HepG2 (cell line): ENCODE measurements around the gene ITPR1. TPM values are rescaled to one million over a fixed set of nuclear protein-coding genes. Genes with fewer than 3 reads are reported as not detected.

Experiments used
- ATAC-seq: fragments of 200-7000 bp; cut with Tn5 transposase; 3 replicates; pipeline ENCODE4 v1.9.1; 2020; ENCODE audit warnings: mild to moderate bottlenecking, moderate library complexity
- BruUV-seq: library from RNA; stranded (reverse); fragments of 400-500 nt; replicated peaks from 2 replicates; lab custom pipeline; 2021; lab: Mats Ljungman, UMichigan
- CTCF ChIA-PET: fragments of 300-600 bp; formaldehyde crosslinking; extraction: SDS; loops from one replicate; lab custom pipeline; 2021; ENCODE audit warnings: low total read pairs, inconsistent platforms, low intra/inter-chr PET ratio; lab: Yijun Ruan, JAX
- POLR2A ChIA-PET: fragments of 350-600 bp; sonication (Branson Sonifier 250); formaldehyde crosslinking; loops from one replicate; lab custom pipeline; 2020; ENCODE audit warnings: antibody characterized with exemption, inconsistent platforms; lab: Yijun Ruan, JAX
- DNase-seq: peaks from one replicate; pipeline ENCODE4 v3.0.0-alpha.2; 2015; ENCODE audit warnings: low spot score
- FAIRE-seq: peaks from 3 replicates; lab custom pipeline; 2011; peaks lifted over from hg19 to GRCh38; lab: Jason Lieb, UNC
- H2AFZ ChIP-seq: one replicate; pipeline ENCODE4 v1.6.1; 2011; ENCODE audit warnings: low read length, inconsistent platforms
- H3K27ac ChIP-seq: fragments of 300-600 bp; 3 replicates; pipeline ENCODE4 v1.8.0; 2011; ENCODE audit warnings: mixed run types, mild to moderate bottlenecking, mixed read lengths, low read length, inconsistent platforms; ENCODE audit not compliant: insufficient read depth; ENCODE audit errors: extremely low read length
- H3K27me3 ChIP-seq, 2 experiments: fragments of 200-600 bp in 1 of 2; 2 replicates in 1 of 2; 3 replicates in 1 of 2; pipeline versions ENCODE4 v1.6.0 to v1.8.0; 2011; ENCODE audit warnings: low read length in 2 of 2, mild to moderate bottlenecking in 2 of 2, moderate library complexity in 2 of 2, inconsistent platforms in 1 of 2; ENCODE audit not compliant: insufficient read depth in 2 of 2, control insufficient read depth in 1 of 2
- H3K36me3 ChIP-seq, 2 experiments: fragments of 200-600 bp in 1 of 2; replicated peaks in 1 of 2; 2 replicates in 1 of 2; 3 replicates in 1 of 2; pipeline versions ENCODE4 v1.5.1 to v1.8.0; 2011; ENCODE audit warnings: low read length in 2 of 2, inconsistent platforms in 1 of 2; ENCODE audit not compliant: insufficient read depth in 2 of 2, control insufficient read depth in 1 of 2
- H3K4me1 ChIP-seq: 2 replicates; pipeline ENCODE4 v1.5.1; 2012; ENCODE audit warnings: low read length, inconsistent platforms; ENCODE audit not compliant: insufficient read depth
- H3K4me2 ChIP-seq: 2 replicates; pipeline ENCODE4 v1.6.0; 2011; ENCODE audit warnings: low read depth, low read length, inconsistent platforms
- H3K4me3 ChIP-seq, 3 experiments: fragments of 200-600 bp in 1 of 3; sonication (generic), shearing (Covaris generic) in 1 of 3; replicated peaks in 1 of 3; 2 replicates each; pipeline ENCODE4 v1.5.1; 2011 to 2016; ENCODE audit warnings: low read length in 3 of 3, inconsistent platforms in 2 of 3, low read depth in 2 of 3, mild to moderate bottlenecking in 2 of 3, control low read depth in 1 of 3, mixed read lengths in 1 of 3; ENCODE audit not compliant: insufficient read depth in 1 of 3
- H3K79me2 ChIP-seq: one replicate; pipeline ENCODE4 v1.6.1; 2011; ENCODE audit warnings: low read length, inconsistent platforms; ENCODE audit not compliant: insufficient read depth
- H3K9ac ChIP-seq: 2 replicates; pipeline ENCODE4 v1.6.0; 2011; ENCODE audit warnings: mild to moderate bottlenecking, low read depth, low read length, inconsistent platforms; ENCODE audit not compliant: insufficient read depth
- H3K9me3 ChIP-seq: 2 replicates; pipeline ENCODE4 v1.5.1; 2012; ENCODE audit warnings: mild to moderate bottlenecking, low read length
- H4K20me1 ChIP-seq: 2 replicates; pipeline ENCODE4 v1.6.0; 2011; ENCODE audit warnings: inconsistent platforms, mild to moderate bottlenecking, low read length, moderate library complexity; ENCODE audit not compliant: insufficient read depth
- CBX1 ChIP-seq: IDR thresholded peaks from one replicate; pipeline ENCODE4 v1.6.1; 2016; ENCODE audit warnings: antibody characterized with exemption, low read depth
- MLLT10 ChIP-seq: sonication (generic); formaldehyde crosslinking; IDR thresholded peaks from 2 replicates; pipeline ENCODE4 v1.4.0; 2020; ENCODE audit warnings: missing genetic modification reagents
- NKX3-1 ChIP-seq: sonication (generic); formaldehyde crosslinking; IDR thresholded peaks from 2 replicates; pipeline ENCODE4 v1.5.0; 2020; ENCODE audit warnings: missing genetic modification reagents
- TBX2 ChIP-seq: sonication (generic); formaldehyde crosslinking; IDR thresholded peaks from 2 replicates; pipeline ENCODE4 v1.5.0; 2020; ENCODE audit warnings: missing genetic modification reagents, mild to moderate bottlenecking, borderline replicate concordance
- ZNF609 ChIP-seq: sonication (generic); formaldehyde crosslinking; IDR thresholded peaks from 2 replicates; pipeline ENCODE4 v1.4.0; 2020; ENCODE audit warnings: mild to moderate bottlenecking, missing genetic modification reagents, borderline replicate concordance
- ZNF788 ChIP-seq: sonication (generic); formaldehyde crosslinking; IDR thresholded peaks from 2 replicates; pipeline ENCODE4 v1.5.0; 2020; ENCODE audit warnings: mild to moderate bottlenecking, missing genetic modification reagents, borderline replicate concordance
- ZSCAN22 ChIP-seq: sonication (generic); formaldehyde crosslinking; IDR thresholded peaks from 2 replicates; pipeline ENCODE4 v1.4.0; 2020; ENCODE audit warnings: mild to moderate bottlenecking, missing genetic modification reagents
- WGBS: methylation state at CpG from one replicate; pipeline ENCODE4 v1.1.6; 2017; ENCODE audit warnings: low lambda C conversion rate; 5-methylcytosine and 5-hydroxymethylcytosine counted together
- in situ Hi-C: cut with HindIII; loops from 2 replicates; pipeline ENCODE4 v1.10.0; 2017; ENCODE audit warnings: low pct_unique_long_range_greater_than_20kb; ENCODE audit not compliant: extremely low pct_ligation_motif_present
- intact Hi-C: fragments of 100-400 bp; cut with micrococcal nuclease; formaldehyde crosslinking; loops from one replicate; pipeline ENCODE4 v1.10.0; 2022; ENCODE audit not compliant: unreplicated experiment
- polyA plus RNA-seq, 8 experiments: library from polyadenylated mRNA; depleted of rRNA in 3 of 8; stranded (reverse) in 7 of 8; unstranded in 1 of 8; fragments of >200 nt; fragmentation: Illumina TruSeq in 4 of 8; extraction: Trizol in 4 of 8; gene quantifications; 2 replicates each; pipeline versions ENCODE4 v1.2.1 to v1.2.3, GENCODE V29; 2011 to 2016; ENCODE audit warnings: low read depth in 4 of 8, missing spikeins in 1 of 8, mixed read lengths in 1 of 8; ENCODE audit not compliant: insufficient read depth in 1 of 8
- total RNA-seq, 5 experiments: library from RNA; depleted of rRNA; stranded (reverse); fragments of >200 nt; fragmentation: Illumina TruSeq; extraction: Trizol; gene quantifications; 2 replicates each; pipeline ENCODE4 v1.2.3, GENCODE V29; 2016; ENCODE audit warnings: low read depth in 1 of 5

ITPR1 gene
- total and polyA plus RNA-seq, 2 of the 13 experiments (the other 11 are each of a cell fraction or from before 2014, with no cell fraction given), result 10.0 to 11.4 TPM

GRCh38 chr3:4894891-4895530, 401.9 kb downstream of the ITPR1 start (continued):
- TF ChIP-seq ZNF609 (CRISPR knock-in tag) (no peak), MLLT10 (CRISPR knock-in tag) (no peak), ZSCAN22 (CRISPR knock-in tag) (no peak), TBX2 (no peak)

GRCh38 chr3:4895838-4896237, 402.7 kb downstream of the ITPR1 start:
- no peak for DNase-seq
- POLR2A ChIA-PET, result no interaction called here
- Histone ChIP-seq H2AFZ (no peak overlapping the region), H3K9me3 (no peaks in the 10 kb centered on the region), H3K27me3 (peaks cover 0 to 9% of the 10 kb centered on the region in 2 experiments; a peak in 2 of 5 replicates), H4K20me1 (no peaks in the 10 kb centered on the region), H3K4me2 (no peak overlapping the region), H3K9ac (no peak overlapping the region), H3K27ac (no peak overlapping the region), H3K79me2 (no peaks in the 10 kb centered on the region), H3K4me3 (no peak overlapping the region), H3K4me1 (no peaks in the 10 kb centered on the region), H3K36me3 (no peaks in the 10 kb centered on the region)
- no peak for ATAC-seq
- no TSS peak for BruUV-seq
- intact Hi-C loops (no loop called here), in situ Hi-C loops (no loop called here)
- CTCF ChIA-PET, result no interaction called here
- TF ChIP-seq CBX1 (no peak), ZNF788 (no peak), NKX3-1 (CRISPR knock-in tag) (no peak)
- FAIRE-seq, result no peak
- 74% methylated on average over 3 of the region's 3 CpGs for WGBS

Other genes with a start within 250 kb of the ITPR1 start
- 16.7 and 20.5 TPM in 2 replicates for gene SETMAR, start 190.0 kb upstream of the ITPR1 start, total RNA-seq (2016; rRNA removed; fragmentation: Illumina TruSeq; extraction: Trizol)
- 5.3 and 7.0 TPM in 2 replicates for gene SETMAR, start 190.0 kb upstream of the ITPR1 start, polyA plus RNA-seq (2011; rRNA removed)
- gene SUMF1, start 26.1 kb upstream of the ITPR1 start, total RNA-seq (2016; rRNA removed; fragmentation: Illumina TruSeq; extraction: Trizol), result 14.1 and 28.9 TPM in 2 replicates
- gene SUMF1, start 26.1 kb upstream of the ITPR1 start, polyA plus RNA-seq (2011; rRNA removed), result 18.5 and 19.4 TPM in 2 replicates